Lung (tissue), 12 donors: Measurements from ENCODE around the gene PACS1. TPM values are rescaled to one million over a fixed set of nuclear protein-coding genes. Genes with fewer than 3 reads are reported as not detected.

Source experiments
- ATAC-seq: fragments of 200-7000 bp; cut with Tn5 transposase; one replicate; pipeline ENCODE4 v1.9.1; 2020; ENCODE audit warnings: moderate number of reproducible peaks; ENCODE audit not compliant: insufficient read depth, low FRiP score
- DNase-seq, 3 donors: peaks; one replicate each; pipeline ENCODE4 v3.0.0-alpha.2; 2013 to 2017
- H3K27ac ChIP-seq, 2 donors: one replicate each; pipeline ENCODE4 v1.5.1; 2013; ENCODE audit warnings: mild to moderate bottlenecking in 2 of 2, moderate library complexity in 2 of 2, control low read depth in 1 of 2, inconsistent platforms in 1 of 2, low read depth in 1 of 2, low read length in 1 of 2
- H3K27me3 ChIP-seq, 3 donors: one replicate each; pipeline ENCODE4 v1.5.1; 2013; ENCODE audit warnings: low read length in 2 of 3; ENCODE audit not compliant: control insufficient read depth in 3 of 3, insufficient read depth in 3 of 3
- H3K36me3 ChIP-seq, 4 donors: one replicate each; pipeline ENCODE4 v1.5.1; 2013; ENCODE audit warnings: low read length in 4 of 4, mild to moderate bottlenecking in 1 of 4, moderate library complexity in 1 of 4; ENCODE audit not compliant: control insufficient read depth in 4 of 4, insufficient read depth in 4 of 4
- H3K4me1 ChIP-seq, 5 donors: one replicate each; pipeline ENCODE4 v1.5.1; 2013; ENCODE audit warnings: low read length in 5 of 5, mild to moderate bottlenecking in 2 of 5, moderate library complexity in 1 of 5; ENCODE audit not compliant: control insufficient read depth in 5 of 5, insufficient read depth in 5 of 5
- H3K4me3 ChIP-seq: one replicate; pipeline ENCODE4 v1.5.1; 2013; ENCODE audit warnings: mild to moderate bottlenecking, control low read depth, moderate library complexity
- H3K9ac ChIP-seq, 2 donors: one replicate each; pipeline ENCODE4 v1.5.1; 2013; ENCODE audit warnings: low read length in 2 of 2, control low read depth in 1 of 2; ENCODE audit not compliant: insufficient read depth in 1 of 2
- H3K9me3 ChIP-seq, 4 donors: one replicate each; pipeline ENCODE4 v1.5.1; 2013; ENCODE audit warnings: low read length in 3 of 4, mild to moderate bottlenecking in 1 of 4, moderate library complexity in 1 of 4; ENCODE audit not compliant: control insufficient read depth in 4 of 4, insufficient read depth in 3 of 4
- CTCF ChIP-seq: IDR thresholded peaks from 2 replicates; pipeline ENCODE4 v1.5.1; 2012; ENCODE audit warnings: mild to moderate bottlenecking; ENCODE audit errors: control extremely low read depth, extremely low read depth
- WGBS, 2 donors: extraction: QIAGEN DNeasy Blood & Tissue Kit; methylation state at CpG; one replicate each; pipeline ENCODE4 v1.1.7; 2013; 5-methylcytosine and 5-hydroxymethylcytosine counted together
- polyA plus RNA-seq, 2 donors: library from polyadenylated mRNA; stranded (reverse); fragments of 200-250 nt; gene quantifications; one replicate each; pipeline ENCODE4 v1.2.1, GENCODE V29; 2013
- total RNA-seq, 2 donors: library from RNA; depleted of rRNA in 1 of 2; stranded (reverse); fragments of >200 nt in 1 of 2; gene quantifications; one replicate each; pipeline ENCODE4 v1.2.1, GENCODE V29; 2014 to 2021
- donor health status: control.
- donor health status: control.
- donor health status: Bipolar disorder and iron deficiency.
- donor health status: healthy.
- donor health status: DM: yes; HTN: yes; CAD: no.

PACS1 gene
- total and polyA plus RNA-seq, 4 donors: 22.2 to 48.8 (median 34.7) TPM

GRCh38 chr11:66232769-66233168, 162.7 kb downstream of the PACS1 start:
- Histone ChIP-seq H3K9me3 (no peaks in the 10 kb centered on the region), H3K4me1 (no peaks in the 10 kb centered on the region), H3K27ac (no peak overlapping the region), H3K4me3 (no peak overlapping the region), H3K27me3 (no peaks in the 10 kb centered on the region), H3K9ac (no peak overlapping the region), H3K36me3 (peaks cover 12 to 65% (median 22%) of the 10 kb centered on the region in 4 donors)
- TF ChIP-seq CTCF: no peak
- ATAC-seq (no peak), DNase-seq (no peak)
- WGBS, 2 donors: 92 to 97% methylated on average over 11 of the region's 11 CpGs

DNA sequence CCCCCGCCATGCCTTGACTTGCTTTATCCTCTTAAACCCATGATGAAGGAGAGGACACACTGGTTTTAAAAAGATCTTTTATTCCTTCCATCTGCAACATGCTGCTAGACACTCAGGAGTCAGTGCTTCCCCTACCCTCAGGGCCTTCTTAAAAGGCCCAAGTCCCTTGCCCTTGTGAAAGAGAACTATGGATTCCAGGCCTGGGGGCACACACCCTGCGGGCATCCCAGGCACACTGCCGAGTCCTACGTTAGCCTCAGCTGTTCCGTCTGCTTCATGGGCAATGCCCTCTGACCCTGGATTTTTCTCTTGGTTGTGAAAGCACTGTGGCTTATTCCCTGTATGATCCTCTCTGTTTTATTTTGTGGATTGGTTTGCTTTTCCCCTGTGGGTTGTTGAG, 163.2 kb downstream of the PACS1 start:
- ATAC-seq: no peak
- WGBS, 2 donors: 96 to 98% methylated on average over 5 of the region's 5 CpGs

GRCh38 chr11:66235141-66235540, 165.1 kb downstream of the PACS1 start:
- no peak overlapping the region for H3K9ac ChIP-seq
- no peak overlapping the region for H3K27ac ChIP-seq
- no peak overlapping the region for H3K4me3 ChIP-seq
- H3K36me3 ChIP-seq: peaks cover 17 to 77% (median 28%) of the 10 kb centered on the region in 4 donors
- ATAC-seq: no peak
- 95 to 96% methylated on average over 11 of the region's 11 CpGs for WGBS, 2 donors
- no peaks in the 10 kb centered on the region for H3K4me1 ChIP-seq
- no peak for DNase-seq
- H3K27me3 ChIP-seq: no peaks in the 10 kb centered on the region
- no peaks in the 10 kb centered on the region for H3K9me3 ChIP-seq
- TF ChIP-seq CTCF: no peak

More for the DNA sequence above, 163.2 kb downstream of the PACS1 start:
- DNase-seq: no peak
- no peaks in the 10 kb centered on the region for H3K27me3 ChIP-seq
- no peak for TF ChIP-seq CTCF
- H3K27ac ChIP-seq: no peak overlapping the region
- no peaks in the 10 kb centered on the region for H3K4me1 ChIP-seq
- no peaks in the 10 kb centered on the region for H3K9me3 ChIP-seq
- H3K4me3 ChIP-seq: no peak overlapping the region
- peaks cover 12 to 63% (median 20%) of the 10 kb centered on the region in 4 donors for H3K36me3 ChIP-seq
- H3K9ac ChIP-seq: no peak overlapping the region

DNA sequence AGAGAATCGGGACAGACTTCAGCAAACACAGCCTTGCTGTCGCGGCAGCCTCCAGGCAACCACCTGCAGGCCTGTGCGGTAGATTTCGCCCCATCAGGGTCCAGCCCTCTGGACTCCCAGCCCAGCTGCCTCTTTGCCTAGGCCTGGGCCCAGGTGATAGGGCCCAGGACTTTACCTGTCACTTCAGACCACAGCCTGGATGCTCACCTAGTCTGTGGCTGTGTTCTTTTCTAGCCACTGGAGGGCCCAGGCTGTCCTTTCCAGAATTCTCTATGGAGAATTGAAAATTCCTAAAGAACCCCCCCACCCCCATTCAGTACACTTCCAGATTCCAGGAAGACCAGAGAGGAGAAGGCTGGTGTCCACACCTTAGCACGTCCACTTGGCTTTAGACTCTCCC, 167.8 kb downstream of the PACS1 start:
- no peak for TF ChIP-seq CTCF
- ATAC-seq (no peak), DNase-seq (no peak)
- Histone ChIP-seq H3K27ac (no peak overlapping the region), H3K27me3 (no peaks in the 10 kb centered on the region), H3K4me3 (no peak overlapping the region), H3K36me3 (peaks cover 10 to 74% (median 30%) of the 10 kb centered on the region in 4 donors), H3K9me3 (no peaks in the 10 kb centered on the region), H3K4me1 (no peaks in the 10 kb centered on the region), H3K9ac (no peak overlapping the region)
- 93 to 95% methylated on average over 6 of the region's 6 CpGs for WGBS, 2 donors
